ENCODE data around the gene ACOXL. TPM values are rescaled to one million over a fixed set of nuclear protein-coding genes. Genes with fewer than 3 reads are reported as not detected.

ACOXL gene
- total RNA-seq, 1 donor from 2014 or later = 0.58 TPM

- no peak for DNase-seq (ENCODE audit: low read depth)
Measured at GRCh38 chr2:110863726-110864125, 131.4 kb downstream of the ACOXL start.

GRCh38 chr2:110864176-110864575 lies 131.8 kb downstream of the ACOXL start:
- H3K27me3 ChIP-seq (ENCODE audit: control insufficient read depth, insufficient read depth, low read length) = peaks cover 35% of the 10 kb centered on the region
- no peak overlapping the region for H3K4me3 ChIP-seq (ENCODE audit: low read depth, low read length)
- no peak for DNase-seq (ENCODE audit: low read depth)
- TF ChIP-seq, protein P1, sequence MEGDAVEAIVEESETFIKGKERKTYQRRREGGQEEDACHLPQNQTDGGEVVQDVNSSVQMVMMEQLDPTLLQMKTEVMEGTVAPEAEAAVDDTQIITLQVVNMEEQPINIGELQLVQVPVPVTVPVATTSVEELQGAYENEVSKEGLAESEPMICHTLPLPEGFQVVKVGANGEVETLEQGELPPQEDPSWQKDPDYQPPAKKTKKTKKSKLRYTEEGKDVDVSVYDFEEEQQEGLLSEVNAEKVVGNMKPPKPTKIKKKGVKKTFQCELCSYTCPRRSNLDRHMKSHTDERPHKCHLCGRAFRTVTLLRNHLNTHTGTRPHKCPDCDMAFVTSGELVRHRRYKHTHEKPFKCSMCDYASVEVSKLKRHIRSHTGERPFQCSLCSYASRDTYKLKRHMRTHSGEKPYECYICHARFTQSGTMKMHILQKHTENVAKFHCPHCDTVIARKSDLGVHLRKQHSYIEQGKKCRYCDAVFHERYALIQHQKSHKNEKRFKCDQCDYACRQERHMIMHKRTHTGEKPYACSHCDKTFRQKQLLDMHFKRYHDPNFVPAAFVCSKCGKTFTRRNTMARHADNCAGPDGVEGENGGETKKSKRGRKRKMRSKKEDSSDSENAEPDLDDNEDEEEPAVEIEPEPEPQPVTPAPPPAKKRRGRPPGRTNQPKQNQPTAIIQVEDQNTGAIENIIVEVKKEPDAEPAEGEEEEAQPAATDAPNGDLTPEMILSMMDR (IDR thresholded peaks at IDR 0.05; ENCODE audit: insufficient read depth, low read length, poor library complexity, severe bottlenecking) = no peak
- no peaks in the 10 kb centered on the region for H3K36me3 ChIP-seq (ENCODE audit: control insufficient read depth, insufficient read depth, low read length)

More at GRCh38 chr2:110863726-110864125, 131.4 kb downstream of the ACOXL start:
- Histone ChIP-seq H3K36me3 (ENCODE audit: control insufficient read depth, insufficient read depth, low read length) (no peaks in the 10 kb centered on the region), H3K4me3 (ENCODE audit: low read depth, low read length) (no peak overlapping the region), H3K27me3 (ENCODE audit: control insufficient read depth, insufficient read depth, low read length) (peaks cover 37% of the 10 kb centered on the region)
- TF ChIP-seq, protein P1 (IDR thresholded peaks at IDR 0.05; ENCODE audit: insufficient read depth, low read length, poor library complexity, severe bottlenecking) = no peak

- Histone ChIP-seq H3K27me3 (ENCODE audit: control insufficient read depth, insufficient read depth, low read length) (peaks cover 30% of the 10 kb centered on the region), H3K36me3 (ENCODE audit: control insufficient read depth, insufficient read depth, low read length) (no peaks in the 10 kb centered on the region), H3K4me3 (ENCODE audit: low read depth, low read length) (no peak overlapping the region)
- TF ChIP-seq, protein P1 (IDR thresholded peaks at IDR 0.05; ENCODE audit: insufficient read depth, low read length, poor library complexity, severe bottlenecking) = no peak
- no peak for DNase-seq (ENCODE audit: low read depth)
Measured at GRCh38 chr2:110864731-110865130, 132.4 kb downstream of the ACOXL start.

GRCh38 chr2:110865188-110865587 lies 132.8 kb downstream of the ACOXL start:
- DNase-seq (ENCODE audit: low read depth) = no peak
- Histone ChIP-seq H3K4me3 (ENCODE audit: low read depth, low read length) (no peak overlapping the region), H3K36me3 (ENCODE audit: control insufficient read depth, insufficient read depth, low read length) (no peaks in the 10 kb centered on the region), H3K27me3 (ENCODE audit: control insufficient read depth, insufficient read depth, low read length) (peaks cover 28% of the 10 kb centered on the region)
- TF ChIP-seq, protein P1 (IDR thresholded peaks at IDR 0.05; ENCODE audit: insufficient read depth, low read length, poor library complexity, severe bottlenecking) = no peak

- Histone ChIP-seq H3K36me3 (ENCODE audit: control insufficient read depth, insufficient read depth, low read length) (no peaks in the 10 kb centered on the region), H3K27me3 (ENCODE audit: control insufficient read depth, insufficient read depth, low read length) (peaks cover 21% of the 10 kb centered on the region), H3K4me3 (ENCODE audit: low read depth, low read length) (no peak overlapping the region)
- no peak for DNase-seq (ENCODE audit: low read depth)
- TF ChIP-seq, protein P1 (IDR thresholded peaks at IDR 0.05; ENCODE audit: insufficient read depth, low read length, poor library complexity, severe bottlenecking) = no peak
Measured at GRCh38 chr2:110866045-110866444, 133.7 kb downstream of the ACOXL start.

DNA sequence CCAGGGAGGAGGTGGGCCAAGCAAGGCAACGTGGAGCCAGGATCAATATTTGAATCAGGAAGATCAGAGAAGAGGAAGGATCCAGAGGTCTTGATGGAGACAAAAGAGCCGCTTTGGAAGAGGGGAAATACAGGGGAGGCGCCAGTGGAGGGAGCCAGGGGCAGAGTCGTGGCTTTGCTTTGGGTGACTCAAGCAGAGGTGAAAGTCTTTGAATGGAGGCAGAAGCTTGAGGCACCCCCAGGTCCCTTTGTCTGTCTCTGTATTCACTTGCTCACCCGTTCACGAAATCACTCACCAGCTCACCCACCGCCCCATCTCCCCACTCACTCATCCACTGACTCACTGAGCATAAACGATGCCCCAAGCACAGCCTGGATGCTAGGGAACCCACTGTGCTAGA lies 134.1 kb downstream of the ACOXL start:
- no peaks in the 10 kb centered on the region for H3K36me3 ChIP-seq (ENCODE audit: control insufficient read depth, insufficient read depth, low read length)
- no peak for DNase-seq (ENCODE audit: low read depth)
- TF ChIP-seq, protein P1 (IDR thresholded peaks at IDR 0.05; ENCODE audit: insufficient read depth, low read length, poor library complexity, severe bottlenecking) = no peak
- H3K4me3 ChIP-seq (ENCODE audit: low read depth, low read length) = no peak overlapping the region
- H3K27me3 ChIP-seq (ENCODE audit: control insufficient read depth, insufficient read depth, low read length) = peaks cover 18% of the 10 kb centered on the region

Measured in kidney epithelial cell (primary cell).